K562 (cell line): ENCODE data around the gene OSBPL3.

Source experiments
- CBX5 ChIP-seq: IDR thresholded peaks from 2 replicates; pipeline ENCODE4 v1.6.1; 2014; ENCODE audit warnings: low read depth, borderline replicate concordance
- TCF3 ChIP-seq: sonication (generic); formaldehyde crosslinking; IDR thresholded peaks from 2 replicates; pipeline ENCODE4 v1.4.0; 2020; ENCODE audit warnings: mild to moderate bottlenecking, missing genetic modification reagents

- TF ChIP-seq TCF3 (CRISPR knock-in tag) (no peak), CBX5 (no peak)
These were observed 88.7 kb downstream of the OSBPL3 start for GRCh38 chr7:24891311-24891735.
